ENCODE results near the gene HRH1. TPM values are rescaled to one million over a fixed set of nuclear protein-coding genes. Genes with fewer than 3 reads are reported as not detected.

HRH1 gene
- total and polyA plus RNA-seq, 2 of the 13 experiments (the other 11 are each of a cell fraction or from before 2014, with no cell fraction given), result not detected

DNA sequence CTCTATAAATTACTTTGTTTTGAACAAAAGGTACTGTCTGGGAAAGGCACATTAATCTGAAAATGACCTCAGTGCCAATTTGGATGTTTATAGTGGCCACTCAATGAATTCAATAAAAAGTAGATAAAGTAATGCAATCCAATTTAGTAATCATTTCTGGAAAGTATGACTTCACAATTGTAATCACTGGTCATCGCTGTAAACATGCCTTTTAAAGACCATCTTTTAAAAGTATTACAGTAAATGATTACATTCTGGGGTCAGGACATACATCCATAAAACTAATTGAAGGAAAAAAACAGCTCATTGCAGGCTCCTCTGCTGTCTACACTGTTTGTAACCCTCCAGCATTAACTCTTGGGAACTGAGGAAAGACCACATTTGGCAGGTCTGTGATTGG lies 43.2 kb downstream of the HRH1 start:
- intact Hi-C loops (cut with micrococcal nuclease; ENCODE audit: unreplicated experiment), result no loop called here
- H3K27ac ChIP-seq (ENCODE audit: extremely low read length, insufficient read depth, low read length), result no peak overlapping the region

More for the DNA sequence above, 43.2 kb downstream of the HRH1 start:
- no peaks in the 10 kb centered on the region for H3K36me3 ChIP-seq (replicated peaks in 1 of 2; ENCODE audit: control insufficient read depth in 1 of 2, insufficient read depth in 2 of 2, low read length in 2 of 2)
- ChIA-PET CTCF (ENCODE audit: low intra/inter-chr PET ratio, low total read pairs) (no interaction called here), POLR2A (no interaction called here)
- H3K79me2 ChIP-seq (ENCODE audit: insufficient read depth, low read length), result no peaks in the 10 kb centered on the region
- H3K4me1 ChIP-seq (ENCODE audit: insufficient read depth, low read length), result peaks cover 6% of the 10 kb centered on the region; the same call in 1 of the 2 replicates
- H3K4me3 ChIP-seq (replicated peaks in 1 of 3; ENCODE audit: insufficient read depth in 1 of 3, low read depth in 2 of 3, low read length in 3 of 3), result no peak overlapping the region
- no peaks in the 10 kb centered on the region for H3K9me3 ChIP-seq (ENCODE audit: low read length)
- DNase-seq (ENCODE audit: low spot score), result no peak
- TF ChIP-seq, protein P1, sequence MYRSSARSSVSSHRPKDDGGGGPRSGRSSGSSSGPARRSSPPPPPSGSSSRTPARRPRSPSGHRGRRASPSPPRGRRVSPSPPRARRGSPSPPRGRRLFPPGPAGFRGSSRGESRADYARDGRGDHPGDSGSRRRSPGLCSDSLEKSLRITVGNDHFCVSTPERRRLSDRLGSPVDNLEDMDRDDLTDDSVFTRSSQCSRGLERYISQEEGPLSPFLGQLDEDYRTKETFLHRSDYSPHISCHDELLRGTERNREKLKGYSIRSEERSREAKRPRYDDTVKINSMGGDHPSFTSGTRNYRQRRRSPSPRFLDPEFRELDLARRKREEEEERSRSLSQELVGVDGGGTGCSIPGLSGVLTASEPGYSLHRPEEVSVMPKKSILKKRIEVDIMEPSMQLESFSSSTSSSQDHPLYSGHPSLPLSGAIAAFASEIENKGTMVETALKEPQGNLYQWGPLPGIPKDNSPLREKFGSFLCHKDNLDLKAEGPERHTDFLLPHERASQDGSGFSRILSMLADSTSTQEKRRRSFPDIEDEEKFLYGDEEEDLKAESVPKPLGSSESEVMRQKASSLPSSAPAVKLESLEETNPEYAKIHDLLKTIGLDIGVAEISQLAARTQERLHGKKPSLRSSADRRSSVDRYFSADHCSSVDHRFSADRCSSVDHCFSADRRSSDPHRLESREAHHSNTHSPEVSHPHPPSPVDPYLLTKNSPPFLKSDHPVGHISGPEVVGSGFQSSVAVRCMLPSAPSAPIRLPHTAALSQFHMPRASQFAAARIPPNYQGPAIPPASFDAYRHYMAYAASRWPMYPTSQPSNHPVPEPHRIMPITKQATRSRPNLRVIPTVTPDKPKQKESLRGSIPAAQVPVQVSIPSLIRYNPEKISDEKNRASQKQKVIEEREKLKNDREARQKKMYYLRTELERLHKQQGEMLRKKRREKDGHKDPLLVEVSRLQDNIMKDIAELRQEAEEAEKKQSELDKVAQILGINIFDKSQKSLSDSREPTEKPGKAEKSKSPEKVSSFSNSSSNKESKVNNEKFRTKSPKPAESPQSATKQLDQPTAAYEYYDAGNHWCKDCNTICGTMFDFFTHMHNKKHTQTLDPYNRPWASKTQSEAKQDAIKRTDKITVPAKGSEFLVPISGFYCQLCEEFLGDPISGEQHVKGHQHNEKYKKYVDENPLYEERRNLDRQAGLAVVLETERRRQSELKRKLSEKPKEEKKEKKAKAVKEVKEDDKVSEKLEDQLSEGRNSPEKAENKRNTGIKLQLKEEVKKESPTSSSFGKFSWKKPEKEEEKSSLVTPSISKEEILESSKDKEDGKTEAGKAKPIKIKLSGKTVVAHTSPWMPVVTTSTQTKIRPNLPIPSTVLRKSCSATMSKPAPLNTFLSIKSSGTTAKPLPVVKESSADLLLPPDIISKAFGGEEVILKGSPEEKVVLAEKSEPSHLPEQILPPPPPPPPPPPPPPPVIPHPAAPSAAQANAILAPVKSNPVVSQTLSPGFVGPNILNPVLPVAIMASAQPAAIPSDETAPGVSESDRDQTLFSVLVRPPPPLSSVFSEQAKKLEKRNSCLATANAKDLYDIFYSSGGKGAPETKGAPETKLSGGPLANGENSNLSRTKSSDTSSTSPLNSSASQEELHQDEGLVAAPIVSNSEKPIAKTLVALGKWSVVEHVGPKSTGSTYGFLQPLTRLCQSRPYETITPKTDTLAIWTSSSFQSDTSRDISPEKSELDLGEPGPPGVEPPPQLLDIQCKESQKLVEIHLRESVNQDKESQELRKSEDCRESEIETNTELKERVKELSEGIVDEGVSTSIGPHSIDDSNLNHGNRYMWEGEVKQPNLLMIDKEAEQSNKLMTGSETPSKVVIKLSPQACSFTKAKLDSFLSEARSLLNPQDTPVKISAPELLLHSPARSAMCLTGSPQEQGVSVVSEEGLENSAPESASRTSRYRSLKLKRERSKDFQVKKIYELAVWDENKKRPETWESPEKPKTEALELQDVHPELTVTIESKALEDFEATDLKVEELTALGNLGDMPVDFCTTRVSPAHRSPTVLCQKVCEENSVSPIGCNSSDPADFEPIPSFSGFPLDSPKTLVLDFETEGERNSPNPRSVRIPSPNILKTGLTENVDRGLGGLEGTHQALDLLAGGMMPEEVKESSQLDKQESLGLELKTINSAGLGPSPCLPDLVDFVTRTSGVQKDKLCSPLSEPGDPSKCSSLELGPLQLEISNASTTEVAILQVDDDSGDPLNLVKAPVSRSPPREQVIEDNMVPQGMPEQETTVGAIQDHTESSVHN (CRISPR knock-in tag; IDR thresholded peaks at IDR 0.05), result no peak
- TF ChIP-seq ZC3H4 (CRISPR knock-in tag; IDR thresholded peaks at IDR 0.05; ENCODE audit: borderline replicate concordance), result no peak
- BruUV-seq (replicated peaks), result no TSS peak
- H3K9ac ChIP-seq (ENCODE audit: insufficient read depth, low read depth, low read length), result no peak overlapping the region
- no peak for ATAC-seq
- peaks cover 0 to 20% of the 10 kb centered on the region in 2 experiments; a peak in 2 of 5 replicates for H3K27me3 ChIP-seq (ENCODE audit: control insufficient read depth in 1 of 2, insufficient read depth in 2 of 2, low read length in 2 of 2)
- no peaks in the 10 kb centered on the region for H4K20me1 ChIP-seq (ENCODE audit: insufficient read depth, low read length)
- no peak for FAIRE-seq
- H2AFZ ChIP-seq (ENCODE audit: low read length), result no peak overlapping the region
- WGBS (ENCODE audit: low lambda C conversion rate), result 10% methylated on average over 1 of the region's 1 CpG
- in situ Hi-C loops (cut with HindIII; ENCODE audit: extremely low pct_ligation_motif_present, low pct_unique_long_range_greater_than_20kb), result no loop called here
- no peak overlapping the region for H3K4me2 ChIP-seq (ENCODE audit: low read depth, low read length)
